SIG-M5 treated with dmso at 0.1 percent for 504 hours (cell line): ENCODE results near the gene GPHA2.

Source experiments
- DNase-seq: peaks from one replicate; lab custom pipeline; 2025; ENCODE audit not compliant: unreplicated experiment; lab: John Stamatoyannopoulos, UW

The GPHA2 gene

GRCh38 chr11:64931290-64931689 lies 4.4 kb downstream of the GPHA2 start:
- no peak for DNase-seq

- DNase-seq, result no peak
These were observed 5.4 kb downstream of the GPHA2 start for GRCh38 chr11:64930340-64930739.

DNA sequence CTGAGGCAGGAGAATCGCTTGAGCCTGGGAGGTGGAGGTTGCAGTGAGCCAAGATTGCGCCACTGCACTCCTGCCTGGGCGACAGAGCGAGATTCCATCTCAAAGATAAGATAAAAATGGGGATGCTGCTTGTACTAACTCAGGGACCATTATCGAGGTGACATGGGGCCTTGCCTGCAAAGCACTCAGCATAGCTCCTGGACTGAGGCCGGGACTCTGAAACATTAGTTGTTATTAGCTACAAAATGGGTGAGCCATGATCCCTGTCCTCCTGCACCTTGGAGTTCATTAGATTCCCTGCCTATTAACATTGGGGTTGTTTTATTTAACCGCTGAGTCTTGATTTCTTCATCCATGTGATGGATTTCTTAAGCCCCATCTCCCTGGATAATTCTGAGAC lies 6.1 kb downstream of the GPHA2 start:
- no peak for DNase-seq

DNA sequence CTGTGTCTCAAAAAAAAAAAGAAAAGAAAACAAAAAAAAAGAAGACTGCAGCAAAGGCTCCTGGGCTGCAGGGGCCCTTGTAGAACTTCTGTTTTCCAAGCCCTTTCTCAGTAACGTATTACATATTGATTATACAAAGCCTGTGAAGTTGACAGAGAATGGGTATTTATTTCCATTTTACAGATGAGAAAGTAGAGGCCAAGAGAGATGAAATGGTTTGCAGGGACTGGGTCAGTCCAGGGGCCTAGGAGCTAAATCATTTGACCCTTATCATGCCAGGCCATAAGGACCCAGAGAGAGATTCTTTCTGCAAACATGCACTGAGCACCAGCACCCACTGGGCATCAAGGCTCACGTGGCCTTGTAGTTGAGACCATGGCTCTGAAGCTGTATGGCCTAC lies 6.7 kb downstream of the GPHA2 start:
- no peak for DNase-seq

DNA sequence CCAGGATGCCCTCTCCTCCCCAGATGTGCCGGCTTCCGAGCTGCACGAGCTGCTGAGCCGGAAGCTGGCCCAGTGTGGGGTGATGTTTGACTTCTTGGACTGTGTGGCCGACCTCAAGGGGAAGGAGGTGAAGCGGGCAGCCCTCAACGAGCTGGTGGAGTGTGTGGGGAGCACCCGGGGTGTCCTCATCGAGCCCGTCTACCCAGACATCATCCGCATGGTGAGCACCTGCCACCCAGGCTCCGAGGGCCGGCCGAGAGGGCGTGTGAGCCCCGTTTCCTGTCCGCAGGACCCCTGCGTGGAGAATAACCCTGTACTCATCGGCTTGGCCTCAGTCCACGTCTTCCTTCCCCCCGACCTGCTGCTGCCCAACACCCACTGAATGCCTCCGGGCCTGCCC lies 9.0 kb downstream of the GPHA2 start:
- DNase-seq, result no peak

DNA sequence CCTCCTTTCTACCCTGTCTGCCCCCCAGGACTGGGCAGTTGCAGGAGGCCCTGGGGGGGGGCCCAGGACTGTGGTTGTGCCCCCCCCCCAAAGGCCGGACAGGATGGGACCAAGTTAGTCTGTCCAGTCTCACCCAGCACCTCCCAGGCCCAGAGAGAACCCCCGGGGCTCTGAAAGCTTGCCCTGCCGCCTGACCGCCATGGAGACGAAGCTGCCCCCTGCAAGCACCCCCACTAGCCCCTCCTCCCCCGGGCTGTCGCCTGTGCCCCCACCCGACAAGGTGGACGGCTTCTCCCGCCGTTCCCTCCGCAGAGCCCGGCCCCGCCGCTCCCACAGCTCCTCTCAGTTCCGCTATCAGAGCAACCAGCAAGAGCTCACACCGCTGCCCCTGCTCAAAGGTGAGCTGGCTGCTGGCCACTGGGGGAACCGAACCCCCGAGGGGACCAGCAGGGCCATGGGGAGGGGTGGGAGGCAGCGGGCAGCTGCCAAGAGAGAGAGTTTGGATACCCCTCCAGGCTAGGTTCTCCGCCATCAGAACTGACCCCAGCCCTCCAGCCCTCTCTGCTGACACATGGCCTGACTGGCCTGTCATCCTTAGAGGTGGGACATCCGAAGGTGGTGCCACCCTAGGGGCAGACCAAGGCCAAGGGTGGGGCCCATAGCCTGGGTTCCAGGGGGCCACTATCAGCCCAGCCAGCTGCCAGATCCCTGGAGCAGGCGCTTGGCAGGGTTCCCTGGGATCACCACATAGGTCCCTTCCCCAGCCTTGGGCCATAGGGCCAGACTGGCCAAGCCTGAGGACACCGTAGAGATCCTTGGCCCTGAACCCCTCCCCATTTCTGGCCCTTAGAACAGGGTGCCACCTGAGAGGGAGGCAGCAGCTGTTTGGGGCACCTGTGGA lies 9.9 kb downstream of the GPHA2 start:
- DNase-seq, result no peak

DNA sequence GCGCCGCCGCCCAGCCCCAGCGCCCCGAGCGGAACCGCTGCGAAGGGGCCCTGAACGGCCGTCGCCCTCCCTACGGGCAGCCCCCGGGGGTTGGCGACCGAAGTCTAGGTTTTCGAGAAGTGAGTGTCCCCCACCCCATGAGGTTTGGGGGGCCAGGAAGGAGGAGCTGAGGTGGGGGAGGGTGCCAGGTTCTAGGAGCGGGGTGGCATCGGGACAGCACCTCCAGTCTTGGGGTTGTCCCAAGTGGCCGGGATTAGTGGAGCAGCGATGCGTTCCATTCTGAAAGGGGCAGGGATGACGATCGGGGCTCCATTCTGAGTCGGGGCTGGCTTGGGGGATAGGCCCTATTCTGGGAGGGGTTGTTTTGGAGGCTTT lies 10.8 kb downstream of the GPHA2 start:
- no peak for DNase-seq

DNA sequence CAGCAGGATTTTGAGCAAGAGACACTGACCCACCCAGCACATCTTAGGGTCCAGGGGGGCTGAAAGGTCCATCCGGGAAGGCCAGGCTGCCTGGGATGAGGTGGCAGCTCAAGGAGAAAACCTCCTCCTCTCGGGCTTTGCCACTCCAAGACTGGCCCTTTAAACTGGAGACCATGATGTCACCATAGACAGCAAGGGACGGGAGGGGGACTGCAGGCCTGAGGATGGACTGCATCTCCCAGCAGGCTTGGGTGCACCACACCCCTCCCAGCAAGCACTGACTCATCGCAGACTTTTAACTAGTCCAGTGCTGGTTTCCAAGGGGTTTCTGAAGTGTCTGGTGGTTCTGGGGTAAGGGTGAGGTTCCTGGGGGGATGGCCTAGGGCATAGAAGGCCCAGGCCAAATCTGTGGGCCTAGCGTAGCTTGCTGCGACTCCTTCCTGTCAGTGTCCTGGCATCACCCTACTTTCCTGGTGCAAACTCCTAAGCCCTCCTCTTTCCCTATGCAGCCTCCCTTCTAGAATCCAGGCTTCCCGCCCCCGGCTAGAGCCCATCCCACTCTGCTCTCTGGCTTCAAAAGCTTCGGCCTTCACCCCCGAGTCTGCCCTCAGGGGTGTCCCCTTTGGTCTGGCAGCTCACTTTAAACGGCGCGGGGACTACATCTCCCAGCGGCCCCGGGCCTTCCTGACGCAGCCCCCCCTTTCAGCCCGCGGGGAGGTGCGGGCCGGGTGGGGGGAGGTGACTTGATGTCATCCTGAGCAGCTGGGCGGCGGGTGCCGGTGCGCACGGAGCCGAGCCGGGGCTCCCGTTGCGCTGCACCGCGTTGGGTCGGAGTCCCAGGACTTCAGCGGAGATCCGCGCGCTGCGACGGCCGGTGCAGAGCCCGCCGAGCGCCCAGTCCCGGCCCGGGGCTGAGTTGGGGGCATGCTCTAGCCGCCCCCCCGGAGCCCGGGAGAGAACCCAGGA lies 11.5 kb downstream of the GPHA2 start, which contains the start of gene PPP2R5B:
TSS of gene PPP2R5B (plus strand) at position 746 of the 966 bp plus-strand sequence. CDS start 1,046 bp downstream, outside the sequence.
- DNase-seq, result peak; percentile 93

GRCh38 chr11:64923151-64923661 lies 12.5 kb downstream of the GPHA2 start:
- no peak for DNase-seq

DNA sequence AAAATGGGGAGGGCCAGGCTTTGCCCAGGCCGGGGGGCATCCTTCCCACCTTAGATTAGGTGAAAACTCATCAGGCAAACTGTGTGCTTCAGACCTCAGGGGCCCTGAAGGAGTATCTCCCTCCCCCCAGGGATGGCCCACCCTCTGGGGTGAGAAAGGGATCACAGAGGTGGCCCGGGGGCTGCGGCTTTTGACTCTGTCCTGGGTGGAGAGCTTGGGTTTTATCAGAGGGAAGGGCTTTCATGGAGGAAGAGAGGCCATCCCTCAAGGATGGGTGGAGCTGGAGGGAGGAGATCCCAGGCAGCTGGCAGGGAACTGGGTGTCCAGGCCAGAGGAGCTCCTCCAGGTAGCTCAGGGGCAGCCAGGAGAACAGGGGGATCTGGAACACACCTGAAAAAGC lies 14.3 kb downstream of the GPHA2 start:
- no peak for DNase-seq

GRCh38 chr11:64920124-64920523 lies 15.6 kb downstream of the GPHA2 start:
- no peak for DNase-seq

- DNase-seq, result no peak
These were observed 16.1 kb downstream of the GPHA2 start for GRCh38 chr11:64919627-64920026.

DNA sequence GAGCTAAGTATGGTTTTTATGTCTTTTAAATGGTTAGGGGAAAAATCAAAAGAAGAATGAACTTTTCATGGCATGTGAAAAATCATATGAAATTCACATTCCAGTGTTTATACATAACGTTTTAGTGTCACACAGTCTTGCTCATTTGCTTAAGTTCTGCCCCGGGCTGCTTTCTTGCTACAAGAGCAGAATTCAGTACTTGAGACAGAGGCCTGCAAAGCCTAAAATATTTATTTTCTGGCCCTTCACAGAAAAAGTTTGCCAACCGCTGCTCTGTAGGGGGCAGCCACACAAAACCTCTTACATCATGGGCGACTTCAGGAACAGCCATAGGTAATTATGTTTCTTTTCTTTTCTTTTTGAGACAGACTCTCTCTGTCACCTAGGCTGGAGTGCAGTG lies 17.7 kb downstream of the GPHA2 start:
- peak; percentile 55 for DNase-seq

DNA sequence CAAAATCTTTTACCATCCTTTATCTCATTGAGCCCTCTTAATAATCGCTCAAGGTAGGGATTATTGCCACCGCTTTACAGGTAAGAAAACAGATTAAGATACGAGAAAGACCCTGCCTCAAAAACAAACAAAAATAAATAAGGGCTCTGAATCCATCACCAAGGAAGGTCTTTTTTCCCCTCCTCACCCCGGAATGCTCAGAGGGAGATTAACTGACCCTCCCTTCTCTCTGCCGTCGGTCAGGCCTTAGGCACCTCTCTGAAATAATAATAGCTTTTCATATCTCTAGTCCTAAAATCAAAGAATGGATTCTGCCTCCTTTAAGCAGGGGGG lies 18.1 kb downstream of the GPHA2 start:
- DNase-seq, result no peak

GRCh38 chr11:64916775-64917662 lies 18.7 kb downstream of the GPHA2 start, which contains the start of gene ATG2A:
Gene ATG2A (minus strand): TSS chr11:64917209. CDS start chr11:64917135, 74 bp downstream.
- peak; percentile 100 for DNase-seq

GRCh38 chr11:64916040-64916774 lies 19.5 kb downstream of the GPHA2 start:
- peak; percentile 54 for DNase-seq

GRCh38 chr11:64915376-64915887 lies 20.3 kb downstream of the GPHA2 start:
- peak; percentile 15 for DNase-seq

GRCh38 chr11:64914123-64914522 lies 21.6 kb downstream of the GPHA2 start:
- DNase-seq, result no peak

GRCh38 chr11:64913171-64913727 lies 22.4 kb downstream of the GPHA2 start:
- no peak for DNase-seq
